Cardiac muscle cell (in vitro differentiated cells and primary cell): ENCODE results near the gene CRYGA. TPM values are rescaled to one million over a fixed set of nuclear protein-coding genes. Genes with fewer than 3 reads are reported as not detected.

Experiments used
- DNase-seq, 2 donors: peaks; one replicate each; pipeline versions ENCODE4 v3.0.0 to v3.0.0-alpha.2; 2010 to 2017; ENCODE audit warnings: low read depth in 1 of 2, low spot score in 1 of 2
- H3K27ac ChIP-seq: fragments of 200-600 bp; sonication (generic); 2 replicates; pipeline ENCODE4 v1.5.1; 2016
- H3K27me3 ChIP-seq: fragments of 200-600 bp; sonication (generic); 2 replicates; pipeline ENCODE4 v1.6.0; 2016; ENCODE audit warnings: control low read depth
- H3K36me3 ChIP-seq: fragments of 200-600 bp; sonication (generic); 2 replicates; pipeline ENCODE4 v1.5.1; 2016; ENCODE audit warnings: control low read depth
- H3K4me1 ChIP-seq: fragments of 200-600 bp; sonication (generic); 2 replicates; pipeline ENCODE4 v1.8.1; 2017; ENCODE audit warnings: low read depth, mild to moderate bottlenecking, mixed run types
- H3K4me3 ChIP-seq: fragments of 200-600 bp; sonication (generic); 2 replicates; pipeline ENCODE4 v1.5.1; 2016; ENCODE audit warnings: mild to moderate bottlenecking
- H3K9me3 ChIP-seq: fragments of 200-600 bp; sonication (generic); 2 replicates; pipeline ENCODE4 v1.5.1; 2017; ENCODE audit warnings: low read depth, mild to moderate bottlenecking, control low read depth
- polyA plus RNA-seq: library from polyadenylated mRNA; unstranded; fragments of >200 nt; fragmentation: Nextera tagmentation; extraction: Ambion mirVana; gene quantifications from 2 replicates; pipeline ENCODE4 v1.2.1, GENCODE V29; 2016
- total RNA-seq: library from RNA; depleted of rRNA; stranded (reverse); fragments of >200 nt; gene quantifications from 2 replicates; pipeline ENCODE4 v1.2.3, GENCODE V29; 2016
- TF ChIP-seq, protein P1 (sequence below): IDR thresholded peaks from 2 replicates; pipeline ENCODE4 v1.5.1; 2012; ENCODE audit warnings: low read depth, mild to moderate bottlenecking, low read length

CRYGA gene
- total and polyA plus RNA-seq, 2 experiments from 2014 or later, result not detected

DNA sequence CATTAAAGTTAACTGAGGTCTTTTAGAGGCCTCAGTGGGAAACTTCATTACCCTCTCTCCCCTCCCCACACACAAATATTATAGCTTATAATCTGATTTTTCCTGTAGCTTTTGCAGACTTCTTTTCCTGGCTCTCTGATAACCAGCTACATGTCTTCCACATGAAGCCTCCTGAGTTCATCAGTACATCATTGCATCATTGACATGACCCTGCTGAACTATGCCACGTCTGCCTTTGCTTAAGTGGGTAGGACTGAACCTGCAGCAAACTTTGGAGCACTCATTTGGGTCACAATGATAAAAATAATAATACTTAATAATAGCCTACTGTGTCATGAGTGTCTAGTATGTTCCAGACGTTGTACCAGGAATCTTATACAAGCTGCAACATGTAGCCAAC lies 7.0 kb downstream of the CRYGA start:
- DNase-seq, result no peak
- no peaks in the 10 kb centered on the region for H3K4me1 ChIP-seq
- TF ChIP-seq, protein P1, sequence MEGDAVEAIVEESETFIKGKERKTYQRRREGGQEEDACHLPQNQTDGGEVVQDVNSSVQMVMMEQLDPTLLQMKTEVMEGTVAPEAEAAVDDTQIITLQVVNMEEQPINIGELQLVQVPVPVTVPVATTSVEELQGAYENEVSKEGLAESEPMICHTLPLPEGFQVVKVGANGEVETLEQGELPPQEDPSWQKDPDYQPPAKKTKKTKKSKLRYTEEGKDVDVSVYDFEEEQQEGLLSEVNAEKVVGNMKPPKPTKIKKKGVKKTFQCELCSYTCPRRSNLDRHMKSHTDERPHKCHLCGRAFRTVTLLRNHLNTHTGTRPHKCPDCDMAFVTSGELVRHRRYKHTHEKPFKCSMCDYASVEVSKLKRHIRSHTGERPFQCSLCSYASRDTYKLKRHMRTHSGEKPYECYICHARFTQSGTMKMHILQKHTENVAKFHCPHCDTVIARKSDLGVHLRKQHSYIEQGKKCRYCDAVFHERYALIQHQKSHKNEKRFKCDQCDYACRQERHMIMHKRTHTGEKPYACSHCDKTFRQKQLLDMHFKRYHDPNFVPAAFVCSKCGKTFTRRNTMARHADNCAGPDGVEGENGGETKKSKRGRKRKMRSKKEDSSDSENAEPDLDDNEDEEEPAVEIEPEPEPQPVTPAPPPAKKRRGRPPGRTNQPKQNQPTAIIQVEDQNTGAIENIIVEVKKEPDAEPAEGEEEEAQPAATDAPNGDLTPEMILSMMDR, result no peak
- no peaks in the 10 kb centered on the region for H3K36me3 ChIP-seq
- H3K27ac ChIP-seq, result no peak overlapping the region
- no peaks in the 10 kb centered on the region for H3K9me3 ChIP-seq
- H3K4me3 ChIP-seq, result no peak overlapping the region
- H3K27me3 ChIP-seq, result no peaks in the 10 kb centered on the region

GRCh38 chr2:208153156-208153555 lies 10.2 kb downstream of the CRYGA start:
- Histone ChIP-seq H3K9me3 (no peaks in the 10 kb centered on the region), H3K4me3 (no peak overlapping the region), H3K27me3 (no peaks in the 10 kb centered on the region), H3K36me3 (no peaks in the 10 kb centered on the region), H3K27ac (no peak overlapping the region), H3K4me1 (no peaks in the 10 kb centered on the region)
- DNase-seq, result no peak
- TF ChIP-seq, protein P1, result no peak

GRCh38 chr2:208150956-208151355 lies 12.4 kb downstream of the CRYGA start:
- Histone ChIP-seq H3K27ac (no peak overlapping the region), H3K9me3 (no peaks in the 10 kb centered on the region), H3K27me3 (no peaks in the 10 kb centered on the region), H3K4me3 (no peak overlapping the region), H3K4me1 (no peaks in the 10 kb centered on the region), H3K36me3 (no peaks in the 10 kb centered on the region)
- DNase-seq, result no peak
- TF ChIP-seq, protein P1, result no peak

GRCh38 chr2:208150094-208150493 lies 13.3 kb downstream of the CRYGA start:
- no peak for DNase-seq
- H3K27ac ChIP-seq, result no peak overlapping the region
- H3K4me1 ChIP-seq, result no peaks in the 10 kb centered on the region
- H3K9me3 ChIP-seq, result no peaks in the 10 kb centered on the region
- no peaks in the 10 kb centered on the region for H3K27me3 ChIP-seq
- TF ChIP-seq, protein P1, result no peak
- H3K4me3 ChIP-seq, result no peak overlapping the region
- H3K36me3 ChIP-seq, result no peaks in the 10 kb centered on the region

- no peak overlapping the region for H3K4me3 ChIP-seq
- H3K36me3 ChIP-seq, result no peaks in the 10 kb centered on the region
- no peak overlapping the region for H3K27ac ChIP-seq
- no peaks in the 10 kb centered on the region for H3K9me3 ChIP-seq
- no peaks in the 10 kb centered on the region for H3K4me1 ChIP-seq
- H3K27me3 ChIP-seq, result no peaks in the 10 kb centered on the region
- no peak for DNase-seq
- TF ChIP-seq, protein P1, result peak; percentile 8
Observed at GRCh38 chr2:208148803-208149202, 14.6 kb downstream of the CRYGA start.

DNA sequence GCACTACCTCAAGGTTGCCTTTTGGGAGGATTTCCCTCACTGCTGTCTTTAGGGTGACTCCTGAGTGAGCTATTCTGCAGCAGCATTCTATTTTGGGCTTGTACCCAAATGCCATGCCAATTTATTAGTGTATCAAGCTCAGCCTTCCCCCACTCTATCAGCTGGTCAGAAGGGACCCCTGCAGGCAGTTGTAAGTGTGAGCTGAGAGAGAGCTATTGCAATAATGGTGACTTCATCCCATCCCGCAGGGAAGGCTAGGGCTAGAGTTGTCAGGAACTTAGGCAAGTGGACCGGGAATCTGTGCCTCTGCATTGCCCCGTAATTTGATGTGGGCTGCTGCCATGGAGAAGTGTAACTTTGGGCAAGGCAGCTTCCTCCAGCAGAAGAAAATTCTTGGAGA lies 15.6 kb downstream of the CRYGA start:
- DNase-seq, result no peak
- no peaks in the 10 kb centered on the region for H3K4me1 ChIP-seq
- TF ChIP-seq, protein P1, result no peak
- H3K36me3 ChIP-seq, result no peaks in the 10 kb centered on the region
- H3K9me3 ChIP-seq, result no peaks in the 10 kb centered on the region
- H3K4me3 ChIP-seq, result no peak overlapping the region
- no peaks in the 10 kb centered on the region for H3K27me3 ChIP-seq
- no peak overlapping the region for H3K27ac ChIP-seq
